ENCODE data around the gene MAGI3.
"Not testable (repeated sequence)": the region's sequence is repeated elsewhere in the genome, so short reads cannot be mapped to it uniquely, and the experiment has no call there.

The MAGI3 gene

GRCh38 chr1:113582084-113582483 is 191.8 kb downstream of the MAGI3 start:
- TF ChIP-seq, protein P1, sequence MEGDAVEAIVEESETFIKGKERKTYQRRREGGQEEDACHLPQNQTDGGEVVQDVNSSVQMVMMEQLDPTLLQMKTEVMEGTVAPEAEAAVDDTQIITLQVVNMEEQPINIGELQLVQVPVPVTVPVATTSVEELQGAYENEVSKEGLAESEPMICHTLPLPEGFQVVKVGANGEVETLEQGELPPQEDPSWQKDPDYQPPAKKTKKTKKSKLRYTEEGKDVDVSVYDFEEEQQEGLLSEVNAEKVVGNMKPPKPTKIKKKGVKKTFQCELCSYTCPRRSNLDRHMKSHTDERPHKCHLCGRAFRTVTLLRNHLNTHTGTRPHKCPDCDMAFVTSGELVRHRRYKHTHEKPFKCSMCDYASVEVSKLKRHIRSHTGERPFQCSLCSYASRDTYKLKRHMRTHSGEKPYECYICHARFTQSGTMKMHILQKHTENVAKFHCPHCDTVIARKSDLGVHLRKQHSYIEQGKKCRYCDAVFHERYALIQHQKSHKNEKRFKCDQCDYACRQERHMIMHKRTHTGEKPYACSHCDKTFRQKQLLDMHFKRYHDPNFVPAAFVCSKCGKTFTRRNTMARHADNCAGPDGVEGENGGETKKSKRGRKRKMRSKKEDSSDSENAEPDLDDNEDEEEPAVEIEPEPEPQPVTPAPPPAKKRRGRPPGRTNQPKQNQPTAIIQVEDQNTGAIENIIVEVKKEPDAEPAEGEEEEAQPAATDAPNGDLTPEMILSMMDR (IDR thresholded peaks at IDR 0.05; ENCODE audit: extremely low read depth, insufficient read depth, missing control alignments) = no peak
- in situ Hi-C loops (cut with MboI; ENCODE audit: low pct_unique_long_range_greater_than_20kb, low sequenced_read_pairs, unreplicated experiment) = no loop called here
- no peak for DNase-seq (ENCODE audit: low spot score)

- no peak for DNase-seq (ENCODE audit: low spot score)
- in situ Hi-C loops (cut with MboI; ENCODE audit: low pct_unique_long_range_greater_than_20kb, low sequenced_read_pairs, unreplicated experiment) = no loop called here
- TF ChIP-seq, protein P1 (IDR thresholded peaks at IDR 0.05; ENCODE audit: extremely low read depth, insufficient read depth, missing control alignments) = no peak
These were observed 197.2 kb downstream of the MAGI3 start for GRCh38 chr1:113587475-113587874.

DNA sequence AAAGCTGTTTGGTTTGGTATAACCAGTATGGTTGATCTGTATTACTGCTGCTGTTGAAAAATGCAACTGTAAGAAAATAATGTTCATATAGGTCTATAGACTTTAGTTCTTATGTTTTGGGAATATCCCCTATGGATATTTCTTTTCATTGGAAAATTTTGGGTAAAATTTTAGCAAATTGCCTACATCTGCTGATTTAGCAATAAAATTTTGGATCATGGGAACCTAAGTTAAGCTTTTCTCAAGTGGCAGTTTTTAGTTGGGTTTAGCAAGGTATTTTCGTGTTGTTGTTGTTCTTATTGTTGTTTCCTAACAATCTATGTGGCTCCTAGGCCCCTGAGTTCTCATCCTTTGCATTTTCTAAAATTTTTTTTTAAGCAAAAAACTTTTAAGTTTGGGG is 201.9 kb downstream of the MAGI3 start:
- no peak for DNase-seq (ENCODE audit: low spot score)
- TF ChIP-seq, protein P1 (IDR thresholded peaks at IDR 0.05; ENCODE audit: extremely low read depth, insufficient read depth, missing control alignments) = no peak
- in situ Hi-C loops (cut with MboI; ENCODE audit: low pct_unique_long_range_greater_than_20kb, low sequenced_read_pairs, unreplicated experiment) = no loop called here

DNA sequence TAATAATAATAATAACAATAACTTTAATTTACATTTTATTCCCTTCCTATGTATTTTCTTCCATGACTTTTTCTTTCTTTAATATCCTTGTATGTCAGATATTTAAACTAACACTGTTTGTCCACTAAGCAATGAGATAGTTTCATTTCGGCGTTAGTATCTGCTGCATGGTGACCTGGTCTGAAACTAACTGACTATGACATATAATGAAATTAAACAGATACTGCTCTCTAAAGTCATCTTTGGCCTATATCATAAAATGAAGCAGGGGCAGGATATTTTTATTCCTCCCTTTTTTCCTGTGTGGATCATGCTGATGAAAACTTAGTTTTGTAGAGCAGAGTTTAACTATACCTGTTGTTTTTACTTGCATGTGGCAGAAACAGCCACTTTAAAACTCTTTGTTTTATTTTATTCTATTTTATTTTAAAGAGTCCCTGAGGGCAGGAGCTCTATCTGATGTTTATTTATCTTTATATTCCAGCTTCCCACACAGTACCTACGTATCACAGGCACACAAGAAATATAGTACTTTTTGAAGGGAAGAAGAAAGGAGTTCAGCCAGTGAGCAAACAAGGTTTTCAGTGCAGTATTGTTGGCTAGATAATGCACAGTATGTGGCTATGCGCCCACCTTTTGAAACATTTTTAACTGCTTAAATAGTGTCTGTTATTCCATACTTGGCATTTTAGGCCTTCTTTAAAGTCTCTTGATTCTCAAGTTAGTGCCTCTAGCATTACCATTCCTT is 203.4 kb downstream of the MAGI3 start:
- no peak for DNase-seq (ENCODE audit: low spot score)
- TF ChIP-seq, protein P1 (IDR thresholded peaks at IDR 0.05; ENCODE audit: extremely low read depth, insufficient read depth, missing control alignments) = no peak
- in situ Hi-C loops (cut with MboI; ENCODE audit: low pct_unique_long_range_greater_than_20kb, low sequenced_read_pairs, unreplicated experiment) = no loop called here

DNA sequence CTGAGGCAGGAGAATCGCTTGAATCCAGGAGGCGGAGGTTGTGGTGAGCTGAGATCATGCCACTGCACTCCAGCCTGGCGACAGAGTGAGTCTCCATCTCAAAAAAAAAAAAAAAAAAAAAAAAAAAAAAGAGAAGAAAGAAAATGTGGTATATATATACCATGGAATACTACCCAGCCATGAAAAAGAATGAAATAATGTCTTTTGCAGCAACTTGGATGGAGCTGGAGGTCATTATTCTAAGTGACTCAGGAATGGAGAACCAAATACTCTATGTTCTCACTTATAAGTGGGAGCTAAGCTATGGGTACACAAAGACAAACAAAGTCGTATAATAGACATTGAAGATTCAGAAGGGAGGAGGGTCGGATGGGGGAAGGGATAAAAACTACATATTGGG is 214.2 kb downstream of the MAGI3 start:
- in situ Hi-C loops (cut with MboI; ENCODE audit: low pct_unique_long_range_greater_than_20kb, low sequenced_read_pairs, unreplicated experiment); DNase-seq (ENCODE audit: low spot score): not testable (repeated sequence)

DNA sequence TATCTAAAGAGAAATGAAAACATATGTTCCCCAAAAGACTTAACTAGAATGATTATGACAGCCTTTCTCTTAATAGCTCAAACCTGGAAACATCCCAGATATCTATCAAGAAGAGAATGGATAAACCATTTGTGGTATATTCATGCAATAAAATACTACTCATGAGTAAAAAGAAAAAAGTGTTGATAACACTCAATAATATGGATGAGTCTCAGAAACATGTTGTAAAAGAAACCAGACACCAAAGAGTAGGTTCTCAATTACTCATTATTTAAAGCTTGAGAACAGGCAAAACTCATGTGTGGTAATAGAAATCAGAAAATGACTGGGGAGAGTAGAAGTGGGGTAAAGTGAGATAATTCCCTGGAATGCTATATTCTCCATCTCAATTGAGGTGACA is 214.8 kb downstream of the MAGI3 start:
- DNase-seq (ENCODE audit: low spot score) = no peak
- TF ChIP-seq, protein P1 (IDR thresholded peaks at IDR 0.05; ENCODE audit: extremely low read depth, insufficient read depth, missing control alignments) = no peak
- in situ Hi-C loops (cut with MboI; ENCODE audit: low pct_unique_long_range_greater_than_20kb, low sequenced_read_pairs, unreplicated experiment) = no loop called here

GRCh38 chr1:113608399-113608798 is 218.1 kb downstream of the MAGI3 start:
- TF ChIP-seq, protein P1 (IDR thresholded peaks at IDR 0.05; ENCODE audit: extremely low read depth, insufficient read depth, missing control alignments) = no peak
- in situ Hi-C loops (cut with MboI; ENCODE audit: low pct_unique_long_range_greater_than_20kb, low sequenced_read_pairs, unreplicated experiment) = no loop called here
- no peak for DNase-seq (ENCODE audit: low spot score)

Measured in GM13977 (cell line).